K562 (cell line): ENCODE results near the gene ADD1. TPM values are rescaled to one million over a fixed set of nuclear protein-coding genes. Genes with fewer than 3 reads are reported as not detected.

Experiments used
- ATAC-seq: fragments of 200-7000 bp; cut with Tn5 transposase; 3 replicates; pipeline ENCODE4 v1.9.1; 2020; ENCODE audit warnings: moderate library complexity
- BruUV-seq: library from RNA; stranded (reverse); fragments of 400-500 nt; replicated peaks from 2 replicates; lab custom pipeline; 2021; lab: Mats Ljungman, UMichigan
- CTCF ChIA-PET: fragments of 300-600 bp; formaldehyde crosslinking; extraction: SDS; loops from one replicate; lab custom pipeline; 2021; ENCODE audit warnings: low intra/inter-chr PET ratio; lab: Yijun Ruan, JAX
- POLR2A ChIA-PET: fragments of 300-600, 350-650 bp; sonication (Branson Sonifier 250); formaldehyde crosslinking; extraction: SDS; loops from one replicate; lab custom pipeline; 2021; ENCODE audit warnings: antibody characterized with exemption, inconsistent platforms; lab: Yijun Ruan, JAX
- DNase-seq, 4 experiments: peaks; one replicate each; pipeline versions ENCODE4 v3.0.0 to v3.0.0-alpha.2; 2011 to 2018; ENCODE audit warnings: low spot score in 3 of 4, mixed read lengths in 3 of 4; ENCODE audit errors: extremely low read depth in 1 of 4
- FAIRE-seq: peaks from 2 replicates; lab custom pipeline; 2011; peaks lifted over from hg19 to GRCh38; lab: Jason Lieb, UNC
- H2AFZ ChIP-seq: 2 replicates; pipeline ENCODE4 v1.6.0; 2011; ENCODE audit warnings: low read depth, low read length, control low read depth, inconsistent platforms
- H3K27ac ChIP-seq: fragments of 200-600 bp; 3 replicates; pipeline ENCODE4 v1.8.0; 2011; ENCODE audit warnings: low read depth, mild to moderate bottlenecking, control low read depth, inconsistent platforms, low read length, moderate library complexity, mixed read lengths; ENCODE audit errors: extremely low read depth
- H3K27me3 ChIP-seq, 2 experiments: fragments of 300-600 bp in 1 of 2; 2 replicates in 1 of 2; 3 replicates in 1 of 2; pipeline versions ENCODE4 v1.6.0 to v1.8.0; 2011; ENCODE audit warnings: inconsistent platforms in 2 of 2, low read length in 2 of 2, mild to moderate bottlenecking in 1 of 2, mixed read lengths in 1 of 2, moderate library complexity in 1 of 2; ENCODE audit not compliant: control insufficient read depth in 2 of 2, insufficient read depth in 2 of 2
- H3K36me3 ChIP-seq: fragments of 300-600 bp; 3 replicates; pipeline ENCODE4 v1.8.0; 2011; ENCODE audit warnings: mild to moderate bottlenecking, low read length, inconsistent platforms; ENCODE audit not compliant: control insufficient read depth, insufficient read depth
- H3K4me1 ChIP-seq, 2 experiments: fragments of 200-600 bp in 1 of 2; replicated peaks in 1 of 2; 2 replicates in 1 of 2; 3 replicates in 1 of 2; pipeline versions ENCODE4 v1.5.1 to v1.8.0; 2011; ENCODE audit warnings: inconsistent platforms in 2 of 2, low read length in 2 of 2, mild to moderate bottlenecking in 1 of 2, mixed read lengths in 1 of 2, moderate library complexity in 1 of 2; ENCODE audit not compliant: control insufficient read depth in 2 of 2, insufficient read depth in 2 of 2
- H3K4me2 ChIP-seq: 2 replicates; pipeline ENCODE4 v1.6.1; 2011; ENCODE audit warnings: low read length, control low read depth, inconsistent platforms, mixed read lengths; ENCODE audit not compliant: insufficient read depth
- H3K4me3 ChIP-seq: fragments of 200-600 bp; sonication (generic), shearing (Covaris generic); 2 replicates; pipeline ENCODE4 v1.5.1; 2016; ENCODE audit warnings: control low read depth, inconsistent platforms
- H3K79me2 ChIP-seq: fragments of 200-600 bp; 3 replicates; pipeline ENCODE4 v1.8.0; 2011; ENCODE audit warnings: low read length, inconsistent platforms; ENCODE audit not compliant: control insufficient read depth, insufficient read depth
- H3K9ac ChIP-seq, 2 experiments: 2 replicates each; pipeline versions ENCODE4 v1.6.0 to v1.6.1; 2011; ENCODE audit warnings: low read depth in 2 of 2, low read length in 2 of 2, control low read depth in 1 of 2, inconsistent platforms in 1 of 2, mild to moderate bottlenecking in 1 of 2, mixed read lengths in 1 of 2; ENCODE audit not compliant: insufficient read depth in 1 of 2
- H3K9me1 ChIP-seq: one replicate; pipeline ENCODE4 v1.6.0; 2011; ENCODE audit warnings: inconsistent platforms, mild to moderate bottlenecking, low read length, moderate library complexity; ENCODE audit not compliant: control insufficient read depth, insufficient read depth
- H3K9me3 ChIP-seq: replicated peaks from 2 replicates; pipeline ENCODE4 v1.5.1; 2011; ENCODE audit warnings: low read depth, low read length, inconsistent platforms; ENCODE audit not compliant: control insufficient read depth, insufficient read depth
- H4K20me1 ChIP-seq: replicated peaks from 2 replicates; pipeline ENCODE4 v1.6.1; 2011; ENCODE audit warnings: low read length, inconsistent platforms, mixed read lengths; ENCODE audit not compliant: control insufficient read depth, insufficient read depth
- BDP1 ChIP-seq: IDR thresholded peaks from 3 replicates; pipeline ENCODE4 v1.6.1; 2011; ENCODE audit not compliant: insufficient read length, insufficient read depth
- HDAC3 ChIP-seq: fragments of 450-650 bp; IDR thresholded peaks from 2 replicates; pipeline ENCODE4 v1.6.1; 2018; ENCODE audit warnings: borderline replicate concordance, mild to moderate bottlenecking, moderate library complexity; ENCODE audit not compliant: partially characterized antibody
- RBM14 ChIP-seq: fragments of 200-400 bp; formaldehyde crosslinking; IDR thresholded peaks from 2 replicates; pipeline ENCODE4 v1.6.1; 2018; ENCODE audit warnings: low read depth, mild to moderate bottlenecking, low read length, moderate library complexity, borderline replicate concordance; ENCODE audit not compliant: insufficient read depth
- SLC30A9 ChIP-seq: fragments of 250-450 bp; sonication (Bioruptor Pico); IDR thresholded peaks from 2 replicates; pipeline ENCODE4 v1.8.0; 2022; ENCODE audit warnings: mild to moderate bottlenecking, moderate library complexity
- SOX6 ChIP-seq: fragments of 450-650 bp; IDR thresholded peaks from 2 replicates; pipeline ENCODE4 v1.6.1; 2014; ENCODE audit warnings: mild to moderate bottlenecking
- WGBS: fragments of 100-300 bp; shearing (Covaris generic); methylation state at CpG from one replicate; pipeline ENCODE4 v1.1.6; 2016; ENCODE audit warnings: low coverage, mixed read lengths; ENCODE audit not compliant: insufficient coverage; ENCODE audit errors: missing lambda C conversion rate; 5-methylcytosine and 5-hydroxymethylcytosine counted together
- in situ Hi-C: fragments of 300-500 bp; cut with MboI; formaldehyde crosslinking; loops from 4 replicates; pipeline ENCODE4 v1.15.0; 2018; ENCODE audit warnings: inconsistent platforms, mixed read lengths
- intact Hi-C: fragments of 100-400 bp; cut with micrococcal nuclease; formaldehyde crosslinking; loops from 2 replicates; pipeline ENCODE4 v1.14.2; 2022
- polyA plus RNA-seq, 8 experiments: library from polyadenylated mRNA; depleted of rRNA in 4 of 8; stranded (reverse) in 5 of 8; unstranded in 3 of 8; fragments of >200 nt; fragmentation: Nextera tagmentation in 2 of 8; fragmentation: Illumina TruSeq in 1 of 8; extraction: Ambion mirVana in 2 of 8; extraction: Trizol in 1 of 8; gene quantifications; 2 replicates each; pipeline versions ENCODE4 v1.2.1 to v1.2.3, GENCODE V29; 2011 to 2014; ENCODE audit warnings: inconsistent platforms in 1 of 8, missing spikeins in 1 of 8
- total RNA-seq, 7 experiments: library from RNA; depleted of rRNA in 6 of 7; stranded (reverse); fragments of >200 nt in 6 of 7; fragmentation: Illumina TruSeq in 2 of 7; extraction: Trizol in 2 of 7; gene quantifications; 2 replicates each; pipeline versions ENCODE4 v1.2.1 to v1.2.3, GENCODE V29; 2011 to 2021; ENCODE audit warnings: low replicate concordance in 1 of 7
- TF ChIP-seq, protein P1 (sequence below): IDR thresholded peaks from 3 replicates; pipeline ENCODE4 v1.6.1; 2011; ENCODE audit warnings: borderline replicate concordance, mild to moderate bottlenecking, moderate library complexity; ENCODE audit not compliant: insufficient read length; ENCODE audit errors: extremely low read depth
- TF ChIP-seq, protein P2 (sequence below): sonication (generic); formaldehyde crosslinking; IDR thresholded peaks from 2 replicates; pipeline ENCODE4 v1.9.0; 2022; ENCODE audit warnings: mild to moderate bottlenecking, missing genetic modification reagents

Gene ADD1
- total and polyA plus RNA-seq, 9 of the 15 experiments (the other 6 are each of a cell fraction or from before 2014, with no cell fraction given) = 17.5 to 153 (median 74.0) TPM

DNA sequence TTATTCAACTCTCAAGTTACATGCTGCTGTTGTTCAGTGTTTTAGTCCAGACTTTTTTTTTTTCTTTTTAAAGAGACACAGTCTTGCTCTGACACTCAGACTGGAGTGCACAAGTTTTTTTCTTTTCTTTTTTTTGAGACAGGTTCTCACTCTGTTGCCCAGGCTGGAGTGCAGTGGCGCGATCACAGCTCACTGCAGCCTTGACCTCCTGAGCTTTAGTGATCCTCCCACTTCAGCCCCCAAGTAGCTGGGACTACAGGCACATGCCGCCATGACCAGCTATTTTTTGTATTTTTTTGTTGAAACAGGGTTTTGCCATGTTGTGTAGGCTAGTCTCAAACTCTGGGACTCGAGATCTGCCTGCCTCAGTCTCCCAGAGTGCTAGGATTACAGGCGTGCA lies 11.9 kb downstream of the ADD1 start:
- intact Hi-C loops (no loop called here), in situ Hi-C loops (no loop called here)
- Histone ChIP-seq H3K4me2 (no peak overlapping the region), H3K4me3 (no peak overlapping the region), H3K27ac (no peak overlapping the region), H3K79me2 (peaks cover 85% of the 10 kb centered on the region), H3K9me3 (no peaks in the 10 kb centered on the region), H3K9ac (no peak overlapping the region), H4K20me1 (peaks cover 19% of the 10 kb centered on the region; the same call in 1 of the 2 replicates), H3K36me3 (peaks cover 23% of the 10 kb centered on the region), H3K9me1 (no peaks in the 10 kb centered on the region), H3K27me3 (no peaks in the 10 kb centered on the region), H2AFZ (no peak overlapping the region), H3K4me1 (peaks cover 12 to 33% of the 10 kb centered on the region in 2 experiments)
- ATAC-seq (no peak), FAIRE-seq (no peak), DNase-seq (no peak)
- 93% methylated on average over 5 of the region's 5 CpGs for WGBS
- TF ChIP-seq SLC30A9 = no peak
- TF ChIP-seq RBM14 = no peak
- TF ChIP-seq, protein P1, sequence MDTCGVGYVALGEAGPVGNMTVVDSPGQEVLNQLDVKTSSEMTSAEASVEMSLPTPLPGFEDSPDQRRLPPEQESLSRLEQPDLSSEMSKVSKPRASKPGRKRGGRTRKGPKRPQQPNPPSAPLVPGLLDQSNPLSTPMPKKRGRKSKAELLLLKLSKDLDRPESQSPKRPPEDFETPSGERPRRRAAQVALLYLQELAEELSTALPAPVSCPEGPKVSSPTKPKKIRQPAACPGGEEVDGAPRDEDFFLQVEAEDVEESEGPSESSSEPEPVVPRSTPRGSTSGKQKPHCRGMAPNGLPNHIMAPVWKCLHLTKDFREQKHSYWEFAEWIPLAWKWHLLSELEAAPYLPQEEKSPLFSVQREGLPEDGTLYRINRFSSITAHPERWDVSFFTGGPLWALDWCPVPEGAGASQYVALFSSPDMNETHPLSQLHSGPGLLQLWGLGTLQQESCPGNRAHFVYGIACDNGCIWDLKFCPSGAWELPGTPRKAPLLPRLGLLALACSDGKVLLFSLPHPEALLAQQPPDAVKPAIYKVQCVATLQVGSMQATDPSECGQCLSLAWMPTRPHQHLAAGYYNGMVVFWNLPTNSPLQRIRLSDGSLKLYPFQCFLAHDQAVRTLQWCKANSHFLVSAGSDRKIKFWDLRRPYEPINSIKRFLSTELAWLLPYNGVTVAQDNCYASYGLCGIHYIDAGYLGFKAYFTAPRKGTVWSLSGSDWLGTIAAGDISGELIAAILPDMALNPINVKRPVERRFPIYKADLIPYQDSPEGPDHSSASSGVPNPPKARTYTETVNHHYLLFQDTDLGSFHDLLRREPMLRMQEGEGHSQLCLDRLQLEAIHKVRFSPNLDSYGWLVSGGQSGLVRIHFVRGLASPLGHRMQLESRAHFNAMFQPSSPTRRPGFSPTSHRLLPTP = no peak
- no peak for TF ChIP-seq HDAC3
- TF ChIP-seq, protein P2, sequence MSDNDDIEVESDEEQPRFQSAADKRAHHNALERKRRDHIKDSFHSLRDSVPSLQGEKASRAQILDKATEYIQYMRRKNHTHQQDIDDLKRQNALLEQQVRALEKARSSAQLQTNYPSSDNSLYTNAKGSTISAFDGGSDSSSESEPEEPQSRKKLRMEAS = no peak
- TF ChIP-seq SOX6 = no peak
- TF ChIP-seq BDP1 = no peak
- no TSS peak for BruUV-seq
- CTCF ChIA-PET = no interaction called here
- POLR2A ChIA-PET = no interaction called here
